ENCODE data around the gene FKBP2. TPM values are rescaled to one million over a fixed set of nuclear protein-coding genes. Genes with fewer than 3 reads are reported as not detected.
A peak's percentile ranks its signal among the peaks of the same experiment; 100 is the strongest.

FKBP2 gene
- total and polyA plus RNA-seq, 2 of the 13 experiments (the other 11 are each of a cell fraction or from before 2014, with no cell fraction given), result 30.1 to 53.3 TPM

GRCh38 chr11:64206457-64207255, 34.2 kb upstream of the FKBP2 start, which contains the start of gene FERMT3 (continued):
- TF ChIP-seq FOXO1 (CRISPR knock-in tag; IDR thresholded peaks at IDR 0.05) (no peak), MIER3 (CRISPR knock-in tag; IDR thresholded peaks at IDR 0.05; ENCODE audit: borderline replicate concordance) (no peak), ZNF737 (CRISPR knock-in tag; IDR thresholded peaks at IDR 0.05; ENCODE audit: borderline replicate concordance) (no peak), RELA (CRISPR knock-in tag; IDR thresholded peaks at IDR 0.05) (no peak), EP300 (IDR thresholded peaks at IDR 0.05; ENCODE audit: low read depth in 2 of 2, low read length in 2 of 2) (no peak), EP300 (CRISPR knock-in tag; IDR thresholded peaks at IDR 0.05; ENCODE audit: borderline replicate concordance) (no peak), CENPT (CRISPR knock-in tag; IDR thresholded peaks at IDR 0.05; ENCODE audit: low read depth) (no peak), PHF8 (CRISPR knock-in tag; IDR thresholded peaks at IDR 0.05) (no peak), NPAS2 (CRISPR knock-in tag; IDR thresholded peaks at IDR 0.05; ENCODE audit: borderline replicate concordance) (no peak), NCOR1 (IDR thresholded peaks at IDR 0.05; ENCODE audit: borderline replicate concordance, low read length) (no peak), ZNF75D (CRISPR knock-in tag; IDR thresholded peaks at IDR 0.05; ENCODE audit: borderline replicate concordance) (no peak), ZNF10 (CRISPR knock-in tag; IDR thresholded peaks at IDR 0.05; ENCODE audit: borderline replicate concordance, low read depth) (no peak), BRCA1 (CRISPR knock-in tag; IDR thresholded peaks at IDR 0.05) (no peak), ZNF710 (CRISPR knock-in tag; IDR thresholded peaks at IDR 0.05; ENCODE audit: borderline replicate concordance) (no peak), SMC3 (IDR thresholded peaks at IDR 0.05; ENCODE audit: low read length) (no peak), TBP (CRISPR knock-in tag; IDR thresholded peaks at IDR 0.05) (no peak), SAP130 (CRISPR knock-in tag; IDR thresholded peaks at IDR 0.05; ENCODE audit: low read depth) (no peak), ZNF441 (CRISPR knock-in tag; IDR thresholded peaks at IDR 0.05; ENCODE audit: borderline replicate concordance) (no peak), TMF1 (CRISPR knock-in tag; IDR thresholded peaks at IDR 0.05; ENCODE audit: low read depth) (no peak), ZFAT (CRISPR knock-in tag; conservative IDR thresholded peaks at IDR 0.05) (no peak), SIX4 (CRISPR knock-in tag; IDR thresholded peaks at IDR 0.05) (no peak), PPARG (CRISPR knock-in tag; conservative IDR thresholded peaks at IDR 0.05) (no peak)
- TF ChIP-seq, protein P1, sequence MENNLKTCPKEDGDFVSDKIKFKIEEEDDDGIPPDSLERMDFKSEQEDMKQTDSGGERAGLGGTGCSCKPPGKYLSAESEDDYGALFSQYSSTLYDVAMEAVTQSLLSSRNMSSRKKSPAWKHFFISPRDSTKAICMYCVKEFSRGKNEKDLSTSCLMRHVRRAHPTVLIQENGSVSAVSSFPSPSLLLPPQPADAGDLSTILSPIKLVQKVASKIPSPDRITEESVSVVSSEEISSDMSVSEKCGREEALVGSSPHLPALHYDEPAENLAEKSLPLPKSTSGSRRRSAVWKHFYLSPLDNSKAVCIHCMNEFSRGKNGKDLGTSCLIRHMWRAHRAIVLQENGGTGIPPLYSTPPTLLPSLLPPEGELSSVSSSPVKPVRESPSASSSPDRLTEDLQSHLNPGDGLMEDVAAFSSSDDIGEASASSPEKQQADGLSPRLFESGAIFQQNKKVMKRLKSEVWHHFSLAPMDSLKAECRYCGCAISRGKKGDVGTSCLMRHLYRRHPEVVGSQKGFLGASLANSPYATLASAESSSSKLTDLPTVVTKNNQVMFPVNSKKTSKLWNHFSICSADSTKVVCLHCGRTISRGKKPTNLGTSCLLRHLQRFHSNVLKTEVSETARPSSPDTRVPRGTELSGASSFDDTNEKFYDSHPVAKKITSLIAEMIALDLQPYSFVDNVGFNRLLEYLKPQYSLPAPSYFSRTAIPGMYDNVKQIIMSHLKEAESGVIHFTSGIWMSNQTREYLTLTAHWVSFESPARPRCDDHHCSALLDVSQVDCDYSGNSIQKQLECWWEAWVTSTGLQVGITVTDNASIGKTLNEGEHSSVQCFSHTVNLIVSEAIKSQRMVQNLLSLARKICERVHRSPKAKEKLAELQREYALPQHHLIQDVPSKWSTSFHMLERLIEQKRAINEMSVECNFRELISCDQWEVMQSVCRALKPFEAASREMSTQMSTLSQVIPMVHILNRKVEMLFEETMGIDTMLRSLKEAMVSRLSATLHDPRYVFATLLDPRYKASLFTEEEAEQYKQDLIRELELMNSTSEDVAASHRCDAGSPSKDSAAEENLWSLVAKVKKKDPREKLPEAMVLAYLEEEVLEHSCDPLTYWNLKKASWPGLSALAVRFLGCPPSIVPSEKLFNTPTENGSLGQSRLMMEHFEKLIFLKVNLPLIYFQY (CRISPR knock-in tag; IDR thresholded peaks at IDR 0.05; ENCODE audit: borderline replicate concordance), result no peak
- TF ChIP-seq, protein P2, sequence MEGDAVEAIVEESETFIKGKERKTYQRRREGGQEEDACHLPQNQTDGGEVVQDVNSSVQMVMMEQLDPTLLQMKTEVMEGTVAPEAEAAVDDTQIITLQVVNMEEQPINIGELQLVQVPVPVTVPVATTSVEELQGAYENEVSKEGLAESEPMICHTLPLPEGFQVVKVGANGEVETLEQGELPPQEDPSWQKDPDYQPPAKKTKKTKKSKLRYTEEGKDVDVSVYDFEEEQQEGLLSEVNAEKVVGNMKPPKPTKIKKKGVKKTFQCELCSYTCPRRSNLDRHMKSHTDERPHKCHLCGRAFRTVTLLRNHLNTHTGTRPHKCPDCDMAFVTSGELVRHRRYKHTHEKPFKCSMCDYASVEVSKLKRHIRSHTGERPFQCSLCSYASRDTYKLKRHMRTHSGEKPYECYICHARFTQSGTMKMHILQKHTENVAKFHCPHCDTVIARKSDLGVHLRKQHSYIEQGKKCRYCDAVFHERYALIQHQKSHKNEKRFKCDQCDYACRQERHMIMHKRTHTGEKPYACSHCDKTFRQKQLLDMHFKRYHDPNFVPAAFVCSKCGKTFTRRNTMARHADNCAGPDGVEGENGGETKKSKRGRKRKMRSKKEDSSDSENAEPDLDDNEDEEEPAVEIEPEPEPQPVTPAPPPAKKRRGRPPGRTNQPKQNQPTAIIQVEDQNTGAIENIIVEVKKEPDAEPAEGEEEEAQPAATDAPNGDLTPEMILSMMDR (CRISPR knock-in tag; IDR thresholded peaks at IDR 0.05), result peak; percentile 35; the same call in 1 of the 2 replicates

All from HepG2 (cell line).